Stimulated activated CD4-positive, alpha-beta T cell treated with anti-CD3 and anti-CD28 coated beads, TNF-alpha, amount 100 ng/mL, for 24 hours (primary cell): ENCODE results near the gene STARD10.
"Not testable (repeated sequence)": the region's sequence is repeated elsewhere in the genome, so short reads cannot be mapped to it uniquely, and the experiment has no call there.

Source experiments
- DNase-seq, 3 experiments: peaks; one replicate each; pipeline ENCODE4 v3.0.0-alpha.2; 2020; ENCODE audit warnings: low read depth in 3 of 3

STARD10 gene

DNA sequence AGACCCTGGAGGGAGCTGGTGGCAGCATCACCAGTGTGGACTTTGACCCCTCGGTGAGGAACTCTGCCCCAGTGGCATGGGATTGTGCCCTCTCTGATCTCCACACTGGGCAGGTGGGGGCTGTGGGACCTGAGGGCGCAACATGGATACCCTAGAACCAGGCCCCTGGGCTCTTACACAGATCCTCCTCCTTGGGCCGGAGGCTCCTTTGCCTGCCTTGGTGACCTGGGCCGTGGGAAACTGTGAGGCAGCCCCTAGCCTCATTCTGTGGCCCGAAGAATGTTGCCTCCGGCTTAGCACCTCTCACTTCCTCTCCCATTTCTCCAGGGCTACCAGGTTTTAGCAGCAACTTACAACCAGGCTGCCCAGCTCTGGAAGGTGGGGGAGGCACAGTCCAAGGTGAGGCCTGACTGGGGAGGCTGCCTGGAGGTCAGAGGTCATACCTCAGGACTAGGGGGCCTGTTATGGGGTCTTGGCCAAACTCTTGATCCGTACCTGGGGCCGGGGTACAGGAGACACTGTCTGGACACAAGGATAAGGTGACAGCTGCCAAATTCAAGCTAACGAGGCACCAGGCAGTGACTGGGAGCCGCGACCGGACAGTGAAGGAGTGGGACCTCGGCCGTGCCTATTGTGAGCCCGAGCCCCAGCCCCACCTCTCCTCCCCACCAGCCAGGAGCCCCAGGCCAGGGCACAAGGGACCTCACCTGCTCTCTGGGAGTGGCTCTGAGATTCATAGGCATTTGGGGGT lies 32.5 kb upstream of the STARD10 start:
- no peak for DNase-seq

DNA sequence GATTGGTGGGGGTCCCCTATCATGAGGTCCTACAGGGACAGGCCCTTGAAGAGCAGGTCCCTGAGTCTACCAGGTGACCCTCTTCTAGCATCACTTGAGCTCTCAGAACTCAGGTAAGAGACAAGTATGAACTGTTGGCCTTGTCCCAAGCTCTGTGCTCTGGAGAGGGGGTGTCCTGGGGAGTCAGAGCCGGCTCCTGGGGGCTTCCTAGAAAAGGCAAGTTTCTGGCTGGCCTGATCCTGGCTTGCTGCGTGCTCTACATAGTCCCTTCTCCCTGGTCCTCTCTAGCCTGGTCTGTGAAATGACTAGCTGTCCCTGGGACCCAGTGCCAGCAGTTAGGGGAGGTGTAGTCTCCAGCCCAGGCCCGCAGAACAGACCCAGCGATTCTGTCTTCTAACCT lies 31.8 kb upstream of the STARD10 start:
- DNase-seq, result no peak

DNA sequence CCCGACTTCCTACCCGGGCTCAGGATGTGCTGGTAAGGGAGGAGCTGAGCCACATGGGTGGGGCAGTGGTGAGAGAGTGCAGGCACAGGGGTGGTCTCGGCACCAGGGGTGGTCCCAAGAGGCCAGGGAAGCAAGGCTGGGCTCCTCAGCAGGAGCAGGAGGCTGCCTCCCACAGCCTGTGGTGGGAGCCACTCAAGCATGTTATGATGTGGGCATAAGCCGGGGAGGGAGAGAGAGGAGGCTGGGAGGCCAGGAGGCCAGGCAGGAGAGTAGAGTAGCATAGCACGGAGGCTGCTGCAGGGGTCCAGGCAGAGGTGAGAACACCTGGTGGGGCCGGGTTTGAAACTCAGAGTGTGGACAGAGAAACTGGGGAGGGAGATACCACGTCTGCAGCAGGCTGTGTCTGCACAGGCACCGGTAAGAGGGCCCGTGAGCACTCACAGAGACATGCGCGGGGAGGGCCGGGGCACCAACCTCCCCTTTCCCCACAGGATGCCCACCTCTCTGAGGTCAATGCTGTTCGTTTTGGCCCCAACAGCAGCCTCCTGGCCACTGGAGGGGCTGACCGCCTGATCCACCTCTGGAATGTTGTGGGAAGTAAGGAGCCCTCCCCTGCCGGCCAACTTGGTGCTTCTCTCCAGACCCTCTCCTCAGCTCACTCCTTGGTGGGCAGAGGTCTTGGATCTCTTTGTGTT lies 31.1 kb upstream of the STARD10 start:
- no peak for DNase-seq

DNA sequence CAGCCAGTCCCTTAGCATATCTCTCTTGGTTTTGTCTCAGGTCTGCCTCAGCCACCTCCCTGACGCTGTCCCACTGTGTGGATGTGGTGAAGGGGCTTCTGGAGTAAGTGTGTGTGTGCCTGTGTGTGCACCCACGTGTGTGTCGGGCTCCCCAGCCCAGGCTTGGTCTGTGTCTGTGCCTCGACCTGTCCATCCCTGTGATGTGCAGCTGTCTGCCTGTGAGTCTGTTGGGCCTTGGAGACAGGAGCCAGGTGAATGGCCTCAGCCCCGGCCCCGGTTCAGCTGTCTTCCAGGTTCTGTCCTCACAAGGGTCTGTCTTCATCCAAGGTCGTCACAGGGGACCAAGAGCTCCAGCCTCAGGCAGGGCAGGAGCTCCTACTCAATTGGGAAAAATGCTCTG lies 30.2 kb upstream of the STARD10 start:
- DNase-seq, result no peak

DNA sequence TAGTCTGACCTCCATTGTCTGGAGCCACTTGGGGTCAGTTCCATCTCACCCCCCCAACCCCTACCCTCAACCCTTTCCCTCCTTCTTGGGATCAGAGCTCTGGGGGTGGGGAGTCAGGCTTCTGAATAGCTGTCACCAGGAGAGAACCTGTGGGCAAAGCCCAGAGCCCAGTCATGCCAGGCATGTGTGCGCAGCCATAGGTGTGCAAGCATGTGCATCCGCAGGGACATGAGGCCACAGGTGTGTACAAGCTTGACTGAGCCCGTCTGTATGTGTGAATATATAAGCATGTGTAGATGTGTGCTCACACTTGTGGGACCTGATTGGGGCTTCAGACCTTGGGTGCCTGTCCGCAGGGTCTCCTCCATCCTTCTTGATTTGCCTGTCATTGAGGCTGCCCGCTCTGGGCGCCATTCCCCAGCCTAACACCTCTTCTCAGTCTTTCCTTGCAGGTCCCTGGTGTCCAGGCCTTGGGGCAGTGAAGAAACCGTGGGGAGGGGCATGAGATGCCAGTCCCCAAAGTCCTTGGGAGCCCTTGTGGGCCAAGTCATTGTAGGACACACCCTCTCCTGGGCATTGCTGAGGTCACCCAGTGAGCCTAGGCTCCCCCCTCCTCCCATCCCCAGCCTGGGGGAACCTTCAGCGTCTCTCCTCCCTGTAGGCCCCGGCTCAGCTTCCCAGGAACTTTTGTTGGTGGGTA lies 29.4 kb upstream of the STARD10 start:
- no peak for DNase-seq

DNA sequence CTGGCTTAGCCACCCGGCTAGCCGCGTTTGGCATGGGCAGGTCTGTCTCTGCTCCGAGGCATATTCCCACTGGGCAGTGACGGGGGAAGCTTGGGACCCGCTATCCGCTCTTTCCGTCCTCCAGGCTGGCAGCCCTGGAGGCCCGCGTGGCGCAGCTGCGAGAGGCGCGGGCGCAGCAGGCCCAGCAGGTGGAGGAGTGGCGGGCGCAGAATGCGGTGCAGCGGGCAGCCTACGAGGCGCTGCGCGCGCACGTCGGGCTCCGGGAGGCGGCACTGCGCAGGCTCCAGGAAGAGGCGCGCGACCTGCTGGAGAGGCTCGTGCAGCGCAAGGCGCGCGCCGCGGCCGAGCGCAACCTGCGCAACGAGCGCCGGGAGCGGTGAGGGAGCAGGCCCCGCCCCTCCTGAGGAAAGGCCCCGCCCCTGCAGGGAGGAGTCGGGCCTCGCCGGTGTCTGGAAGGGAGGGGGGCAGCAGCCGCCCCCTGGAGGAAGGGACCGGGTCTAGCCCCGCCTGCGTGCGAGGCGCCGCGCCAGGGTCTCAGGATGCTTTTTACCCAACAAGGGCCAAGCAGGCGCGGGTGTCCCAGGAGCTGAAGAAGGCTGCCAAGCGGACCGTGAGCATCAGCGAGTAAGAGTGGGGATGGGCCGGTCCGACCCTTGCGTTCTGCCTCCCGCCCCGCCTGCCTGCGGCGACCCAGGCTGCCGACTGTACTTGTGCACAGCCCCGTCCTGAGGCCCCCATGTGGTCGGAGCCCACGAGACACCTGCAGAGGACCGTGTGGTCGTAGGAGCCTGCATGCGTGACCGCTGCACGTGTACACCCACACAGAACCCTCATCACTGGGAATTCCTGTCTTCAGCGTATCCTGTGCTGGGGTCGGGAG lies 28.3 kb upstream of the STARD10 start:
- DNase-seq, result peak; percentile 67 to 80 (median 78)

DNA sequence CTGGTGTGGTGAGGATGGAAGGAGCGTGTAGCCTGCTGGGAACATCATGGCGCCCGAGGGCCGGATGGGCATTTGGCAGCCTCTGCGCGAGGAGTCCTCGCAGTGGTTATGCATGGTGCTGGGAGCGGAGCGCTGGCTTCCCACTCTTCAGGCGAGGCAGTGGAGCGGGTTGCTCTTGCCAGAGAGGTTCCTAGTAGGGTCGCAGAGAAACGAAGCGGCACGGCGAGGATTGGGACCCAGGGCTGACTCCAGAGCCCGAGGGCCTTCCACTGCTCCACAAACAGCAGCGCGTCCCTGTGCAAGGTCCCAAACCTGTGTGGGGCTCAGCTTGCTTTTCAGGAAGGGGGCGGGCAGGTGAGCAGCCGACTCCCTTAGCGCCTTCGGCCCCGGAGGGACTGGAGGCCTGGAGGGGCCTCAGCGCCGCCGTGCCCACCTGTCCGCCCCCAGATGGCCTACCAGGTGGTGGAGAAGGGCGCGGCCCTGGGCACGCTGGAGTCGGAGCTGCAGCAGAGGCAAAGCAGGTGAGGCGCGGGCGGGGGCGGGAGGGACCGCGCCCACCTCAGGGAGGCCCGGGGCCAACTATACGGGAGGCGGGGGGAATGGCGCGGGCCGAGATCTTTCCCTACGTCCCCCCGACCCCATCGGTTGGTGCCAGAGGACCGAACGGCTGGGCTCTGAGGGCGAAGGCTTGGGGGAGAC lies 27.5 kb upstream of the STARD10 start:
- no peak for DNase-seq

DNA sequence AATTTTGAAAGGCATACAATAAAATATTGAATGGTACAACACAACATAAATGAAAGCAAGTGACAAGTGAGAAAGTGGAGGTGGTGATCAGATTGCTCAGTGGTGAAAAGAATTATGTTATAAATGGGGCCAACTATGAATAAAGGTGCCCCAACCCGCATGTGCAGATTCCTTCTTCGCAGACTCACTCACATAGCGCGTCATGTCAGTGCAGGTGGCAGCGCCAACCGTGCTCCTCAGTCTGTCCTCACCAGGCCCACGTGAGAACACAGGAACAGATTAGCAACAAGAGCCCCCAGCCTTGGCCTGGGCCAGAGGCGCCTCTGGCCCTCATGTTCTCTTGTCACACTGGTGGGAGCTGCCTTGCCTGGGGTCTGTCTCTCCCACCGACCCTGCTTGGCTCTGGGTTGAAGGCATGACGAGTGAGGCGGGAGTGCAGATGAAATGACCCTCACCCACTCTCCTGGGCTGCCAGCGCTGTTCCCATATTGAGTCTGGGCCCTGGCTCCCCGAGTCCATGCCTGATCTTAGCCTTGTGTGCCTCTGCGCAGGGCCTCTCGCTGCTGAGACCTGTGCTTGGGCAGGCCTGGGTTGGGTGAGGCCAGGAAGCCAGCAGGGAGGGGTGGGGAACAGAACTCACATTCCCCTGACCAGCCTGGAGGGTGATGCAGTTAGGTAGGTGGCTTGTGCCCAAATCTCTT lies 26.7 kb upstream of the STARD10 start:
- DNase-seq, result no peak

DNA sequence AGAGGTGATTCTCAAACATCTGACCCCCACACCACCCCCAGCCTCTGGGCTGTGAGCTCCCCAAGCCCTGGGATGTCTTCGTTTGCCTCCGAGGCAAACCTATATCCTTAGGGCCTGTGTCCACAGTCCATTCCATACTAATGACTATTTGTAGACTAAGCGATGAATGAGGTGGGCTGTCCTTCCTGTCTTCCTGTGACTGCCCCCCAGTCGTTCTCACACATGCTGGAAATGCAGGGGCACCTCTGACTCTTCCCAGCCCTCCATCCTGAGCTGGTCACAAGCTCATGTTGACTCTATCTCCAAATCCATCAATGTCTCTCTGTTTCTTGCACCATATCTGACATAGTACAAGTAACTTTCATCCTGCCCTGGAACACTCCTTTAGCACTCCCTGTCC lies 25.1 kb upstream of the STARD10 start:
- no peak for DNase-seq

DNA sequence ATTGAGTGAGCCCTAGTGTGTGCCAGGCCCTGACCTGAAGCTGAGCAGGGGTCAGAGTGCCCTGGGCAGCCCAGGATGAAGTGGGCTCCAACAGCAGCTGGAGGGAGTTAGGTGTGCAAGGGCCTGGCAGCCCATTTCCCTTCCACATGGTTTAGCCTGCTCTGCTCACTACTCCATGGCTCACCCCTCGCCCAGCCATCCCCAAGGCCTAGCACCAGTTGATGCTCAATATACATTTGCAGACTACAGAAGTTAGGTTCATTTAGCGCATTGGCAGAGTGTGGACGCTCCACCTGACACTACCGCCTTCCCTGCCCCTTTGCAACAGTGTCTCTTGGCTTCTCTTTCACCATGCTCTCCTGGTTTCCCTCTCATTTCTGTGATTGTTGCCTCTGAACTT lies 24.1 kb upstream of the STARD10 start:
- DNase-seq, result no peak

DNA sequence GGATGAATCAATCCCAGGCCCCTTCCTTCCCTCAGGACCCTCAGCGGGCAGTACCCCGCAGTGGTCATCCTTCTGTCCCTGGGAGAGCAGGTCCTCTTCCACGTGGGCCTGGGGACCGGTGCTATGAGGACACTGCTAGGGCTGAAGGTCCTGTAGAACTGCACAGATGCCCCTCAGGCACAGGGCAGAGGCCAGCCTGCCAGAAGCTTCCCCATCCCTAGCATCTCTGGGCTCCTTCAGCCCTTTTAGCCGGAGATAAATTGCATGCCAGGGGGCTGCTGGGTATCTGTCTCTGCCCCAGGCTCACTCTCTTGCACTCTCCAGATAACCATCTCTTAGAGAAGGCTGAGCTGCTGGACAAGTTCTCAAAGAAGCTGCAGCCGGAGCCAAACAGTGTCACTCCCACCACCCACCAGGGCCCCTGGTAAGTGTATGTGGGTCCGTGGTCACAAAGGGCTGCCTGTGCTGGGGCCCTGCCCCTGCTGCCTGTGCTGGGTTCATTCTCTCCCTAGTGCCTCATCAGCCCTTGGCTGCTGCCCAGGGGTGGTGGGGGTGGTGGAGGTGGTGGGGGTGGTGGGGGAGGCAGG lies 22.6 kb upstream of the STARD10 start:
- DNase-seq, result no peak

DNA sequence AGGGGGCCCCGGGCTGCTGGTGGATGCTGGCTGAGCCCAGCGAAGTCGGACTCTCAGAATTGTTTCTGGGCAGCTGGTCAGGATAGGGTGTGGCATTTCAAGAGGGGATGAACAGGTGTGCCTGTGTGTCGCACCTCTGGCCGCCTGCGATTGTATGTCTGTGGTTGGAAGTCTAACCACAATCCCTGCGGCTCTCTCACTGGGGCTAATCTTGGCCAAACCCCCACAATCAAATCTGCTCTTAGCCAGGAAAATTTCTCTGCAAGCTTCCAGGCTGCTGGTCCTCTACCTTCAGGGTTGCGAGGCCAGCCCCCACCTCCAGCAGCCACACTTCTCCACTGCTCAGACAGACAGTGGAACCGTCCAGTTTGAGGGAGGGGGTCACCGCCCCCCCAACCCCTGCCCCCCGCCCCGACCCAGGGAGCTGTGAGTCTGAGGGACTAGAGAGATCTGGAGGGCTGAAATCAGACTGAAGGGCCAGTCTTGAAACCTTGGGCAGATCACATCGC lies 21.3 kb upstream of the STARD10 start:
- no peak for DNase-seq

DNA sequence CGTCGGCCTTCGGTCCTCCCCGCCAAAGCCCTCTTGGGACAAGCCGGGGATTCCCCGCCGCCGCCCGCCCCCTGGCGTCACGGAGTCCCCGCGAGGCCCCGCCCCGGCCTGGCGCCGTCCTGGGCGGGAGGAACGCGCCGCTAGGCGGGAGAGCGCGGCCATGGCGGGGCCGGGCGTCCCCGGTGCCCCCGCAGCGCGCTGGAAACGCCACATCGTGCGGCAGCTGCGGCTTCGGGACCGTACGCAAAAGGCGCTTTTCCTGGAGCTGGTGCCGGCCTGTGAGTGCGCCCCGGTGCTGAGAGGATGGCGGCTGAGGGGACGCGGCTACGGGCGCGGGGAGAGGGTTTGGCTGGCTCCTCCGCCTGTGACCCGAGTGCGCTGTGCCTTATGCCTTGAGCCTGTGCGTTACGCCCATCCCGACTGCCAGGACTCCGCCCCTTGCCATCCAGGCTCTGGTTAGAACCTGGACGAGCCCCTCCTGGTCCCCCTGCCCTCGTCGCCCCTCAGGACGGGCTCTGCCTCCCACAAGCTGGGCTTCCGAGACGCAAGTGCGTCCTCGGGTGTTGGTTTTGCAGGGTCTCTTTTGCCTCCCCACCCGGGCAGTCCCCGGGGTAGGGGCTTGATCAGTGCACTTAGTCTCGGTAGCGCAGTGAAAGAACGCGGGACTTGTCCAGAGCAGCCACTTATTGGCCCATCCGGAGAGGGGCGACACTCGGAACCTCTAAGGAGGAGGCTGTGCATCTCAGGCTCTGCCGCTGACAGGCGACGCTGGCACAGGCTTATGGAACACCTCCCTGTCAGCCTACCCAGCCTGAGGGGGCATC lies 20.7 kb upstream of the STARD10 start, which contains the start of gene ATG16L2:
Gene ATG16L2 (plus strand): TSS at position 126 of the 824 bp plus-strand sequence. CDS start 35 bp downstream, at position 161.
- peak; percentile 73 to 87 (median 83) for DNase-seq

DNA sequence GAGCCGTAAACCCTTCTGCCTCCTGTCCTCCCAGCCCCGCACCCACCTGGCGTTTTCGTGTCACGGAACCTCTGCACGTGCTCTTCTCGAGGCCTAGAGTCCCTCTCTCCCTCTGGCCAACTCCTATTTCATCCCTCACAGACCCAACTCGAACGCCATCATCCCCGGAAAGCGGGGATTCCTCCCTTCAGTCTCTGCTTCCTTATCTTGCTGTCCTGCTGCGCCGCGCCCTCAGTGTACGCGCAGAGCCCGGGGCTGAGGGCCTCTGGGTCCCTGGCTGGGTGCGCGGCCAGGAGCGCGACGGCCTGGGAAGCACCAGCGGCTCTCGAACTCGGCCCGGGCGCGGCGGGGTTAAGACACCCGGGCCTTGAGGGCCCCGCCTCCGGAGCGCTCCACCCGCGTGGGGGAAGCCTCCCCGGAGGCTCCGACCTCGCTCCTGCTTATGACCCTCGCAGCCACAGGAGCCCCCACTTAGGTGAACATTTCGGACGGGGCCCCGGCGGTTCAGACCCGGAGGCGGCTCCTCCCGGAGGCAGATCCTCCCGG lies 20.0 kb upstream of the STARD10 start:
- DNase-seq, result peak in 2 of 3 experiments; percentile 75 to 80

DNA sequence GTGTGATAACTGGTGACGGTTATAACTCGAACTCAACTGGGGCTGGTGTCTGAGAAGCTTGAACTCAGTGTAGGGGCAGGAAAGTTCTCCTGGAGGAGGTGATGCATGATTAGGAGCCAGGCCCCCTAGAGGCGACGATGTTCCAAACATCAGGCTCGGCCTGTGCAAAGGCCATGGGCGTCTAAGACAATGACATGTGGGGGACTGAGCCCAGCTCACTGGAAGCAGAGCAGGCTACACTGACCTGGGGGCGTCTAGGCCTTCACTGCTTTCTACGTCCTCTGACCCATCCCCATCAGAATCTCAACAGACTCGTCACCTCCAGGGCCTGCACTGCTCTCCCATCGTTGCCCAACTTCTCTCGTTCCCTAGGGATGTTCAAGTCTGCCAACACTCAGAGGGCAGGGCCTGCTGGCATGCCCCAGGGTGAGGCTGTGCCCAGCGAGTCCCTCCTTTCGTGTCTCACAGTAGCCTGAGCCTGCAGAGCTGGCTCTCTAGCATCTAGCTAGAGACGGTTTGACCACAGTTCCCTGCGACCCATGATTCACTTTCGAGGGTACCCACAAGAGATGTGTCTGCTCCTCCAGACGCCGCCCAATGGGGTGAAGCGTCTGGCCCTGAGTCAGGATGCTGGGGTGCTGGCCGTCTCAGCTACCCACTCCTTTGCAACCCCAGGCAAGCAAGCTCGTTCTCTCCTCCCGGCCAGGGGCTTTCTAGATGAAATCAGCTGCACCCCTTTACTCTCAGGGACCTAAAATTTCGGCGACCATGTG lies 19.3 kb upstream of the STARD10 start:
- DNase-seq, result peak; percentile 38 to 77 (median 47)

DNA sequence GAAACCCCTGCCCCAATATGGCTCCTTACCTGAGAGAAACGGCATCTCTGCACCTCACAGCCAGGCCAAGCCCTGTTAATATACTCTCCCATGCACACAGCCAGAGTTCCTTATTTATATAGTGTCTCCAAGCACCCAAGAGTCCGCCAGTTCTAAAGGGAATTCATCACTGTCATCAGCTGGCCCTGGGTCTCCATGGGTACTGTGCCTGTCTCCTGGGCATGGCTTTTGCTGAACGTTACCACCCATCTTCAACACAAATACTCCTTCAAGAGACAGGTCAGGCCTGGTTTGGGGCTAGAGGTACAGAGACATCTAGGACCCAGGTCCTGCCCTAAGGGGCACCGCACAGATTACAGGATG lies 18.7 kb upstream of the STARD10 start:
- no peak for DNase-seq

DNA sequence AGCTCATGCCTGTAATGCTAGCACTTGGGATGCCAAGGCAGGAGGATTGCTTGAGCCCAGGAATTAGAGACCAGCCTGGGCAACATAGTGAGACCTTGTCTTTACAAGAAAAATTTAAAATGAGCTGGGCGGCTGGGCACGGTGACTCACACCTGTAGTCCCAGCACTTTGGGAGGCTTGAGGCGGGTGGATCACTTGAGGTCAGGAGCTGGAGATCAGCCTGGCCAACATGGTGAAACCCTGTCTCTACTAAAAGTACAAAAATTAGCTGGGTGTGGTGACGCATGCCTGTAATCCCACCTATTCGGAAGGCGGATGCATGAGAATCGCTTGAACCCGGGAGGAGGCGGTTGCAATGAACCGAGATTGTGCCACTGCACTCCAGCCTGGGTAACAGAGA lies 17.8 kb upstream of the STARD10 start:
- not testable (repeated sequence) for DNase-seq

DNA sequence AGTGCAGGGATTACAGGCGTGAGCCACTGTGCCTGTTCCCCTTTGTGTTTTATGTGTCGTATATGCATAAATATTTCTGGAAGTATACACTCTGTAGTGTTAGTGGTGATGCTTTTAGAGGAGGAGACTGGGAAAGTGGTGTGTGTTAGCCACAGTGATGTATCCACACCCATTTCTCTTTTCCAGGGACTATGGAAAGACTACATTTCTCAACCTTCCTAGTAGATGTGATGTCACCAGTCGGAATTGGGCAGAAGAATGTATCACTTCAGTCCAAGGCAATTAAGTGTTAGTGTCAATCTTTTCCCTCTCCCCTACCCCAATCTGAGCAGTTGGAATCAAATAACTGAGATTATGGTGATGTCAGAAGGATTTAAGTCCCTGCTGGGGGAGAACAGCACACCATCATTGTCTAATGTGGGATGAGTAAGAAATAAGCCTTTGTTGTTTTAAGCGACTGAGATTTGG lies 14.5 kb upstream of the STARD10 start:
- DNase-seq, result no peak
